Memory B cell (primary cell): Measurements from ENCODE around the gene SFT2D1.

ENCODE experiments used
- ATAC-seq: fragments of 150-1000 bp; cut with Tn5 transposase; 2 replicates; pipeline ENCODE4 v1.10.0; 2021; ENCODE audit warnings: low read depth, mild to moderate bottlenecking, moderate library complexity
- DNase-seq, 2 donors: peaks; one replicate each; pipeline ENCODE4 v3.0.0; 2022; ENCODE audit warnings: low spot score in 2 of 2
- H3K27ac Mint-ChIP-seq: one replicate; pipeline ENCODE4 v1.8.0; 2022; ENCODE audit warnings: mild to moderate bottlenecking, moderate library complexity, mixed read lengths
- H3K27me3 Mint-ChIP-seq: one replicate; pipeline ENCODE4 v1.8.0; 2022; ENCODE audit warnings: mixed read lengths
- H3K36me3 Mint-ChIP-seq: one replicate; pipeline ENCODE4 v1.8.0; 2022; ENCODE audit warnings: mild to moderate bottlenecking, mixed read lengths
- H3K4me1 Mint-ChIP-seq: one replicate; pipeline ENCODE4 v1.8.0; 2022; ENCODE audit warnings: mixed read lengths
- H3K4me3 Mint-ChIP-seq: one replicate; pipeline ENCODE4 v1.8.0; 2022; ENCODE audit warnings: mild to moderate bottlenecking, moderate library complexity, mixed read lengths
- H3K9me3 Mint-ChIP-seq: one replicate; pipeline ENCODE4 v1.8.0; 2022; ENCODE audit warnings: mixed read lengths

SFT2D1 gene

GRCh38 chr6:166278579-166279392, 63.6 kb downstream of the SFT2D1 start:
- no peak overlapping the region for H3K4me3 Mint-ChIP-seq
- no peak overlapping the region for H3K27ac Mint-ChIP-seq
- H3K4me1 Mint-ChIP-seq, result peaks cover 8% of the 10 kb centered on the region
- H3K36me3 Mint-ChIP-seq, result no peaks in the 10 kb centered on the region
- H3K9me3 Mint-ChIP-seq, result no peaks in the 10 kb centered on the region
- DNase-seq, result no peak
- peaks cover 1% of the 10 kb centered on the region for H3K27me3 Mint-ChIP-seq
- no peak for ATAC-seq

DNA sequence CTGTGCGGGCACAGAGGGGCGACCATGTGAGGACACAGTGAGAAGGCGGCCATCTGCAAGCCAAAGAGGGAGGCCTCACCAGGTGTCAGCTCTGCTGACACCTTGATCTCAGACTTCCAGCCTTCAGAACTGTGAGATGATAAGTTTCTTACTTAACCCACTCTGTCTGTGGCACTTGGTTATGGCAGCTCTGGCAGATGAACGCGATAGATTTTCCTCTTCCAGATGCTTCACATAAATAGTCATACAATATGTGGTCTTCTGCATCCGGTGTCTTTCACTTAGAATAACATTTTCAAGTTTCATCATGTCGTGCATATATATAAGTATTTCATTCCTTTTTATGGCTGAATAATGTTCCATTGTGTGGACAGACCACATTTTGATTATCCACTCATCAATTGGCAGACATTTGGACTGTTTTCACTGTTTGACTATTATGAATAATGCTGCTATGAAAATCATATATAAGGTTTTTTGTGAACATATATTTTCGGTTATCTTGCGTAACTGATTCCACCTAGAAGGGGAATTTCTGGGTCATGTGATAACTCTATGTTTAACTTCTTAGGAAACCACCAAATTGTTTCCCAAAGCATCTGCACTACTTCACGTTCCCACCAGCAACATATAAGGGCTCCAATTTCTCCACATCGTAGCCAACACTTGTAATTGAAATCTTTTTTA, 64.3 kb downstream of the SFT2D1 start:
- peaks cover 1% of the 10 kb centered on the region for H3K27me3 Mint-ChIP-seq
- H3K4me1 Mint-ChIP-seq, result peaks cover 8% of the 10 kb centered on the region
- no peaks in the 10 kb centered on the region for H3K36me3 Mint-ChIP-seq
- H3K9me3 Mint-ChIP-seq, result no peaks in the 10 kb centered on the region
- no peak overlapping the region for H3K27ac Mint-ChIP-seq
- DNase-seq (no peak), ATAC-seq (no peak)
- H3K4me3 Mint-ChIP-seq, result no peak overlapping the region

DNA sequence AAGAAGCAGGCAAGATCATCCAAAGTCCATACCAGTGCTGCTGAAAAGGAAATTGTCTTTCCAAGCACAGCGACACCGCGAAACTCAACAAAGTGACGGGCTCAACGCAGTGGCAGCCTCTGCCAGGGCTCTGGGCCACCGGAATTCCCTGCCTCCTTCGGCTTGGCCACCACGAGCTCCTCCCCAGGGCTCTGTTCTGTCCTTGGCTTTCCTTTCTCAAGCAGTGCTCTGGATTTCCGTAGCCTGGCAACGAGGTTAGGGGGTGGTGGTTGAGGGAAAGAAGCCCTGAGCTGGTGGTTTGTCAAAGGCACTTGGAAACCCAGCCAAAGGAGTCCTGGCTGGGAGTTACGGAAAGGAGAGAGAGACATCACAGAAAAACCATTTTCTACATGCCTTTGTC, 65.3 kb downstream of the SFT2D1 start:
- DNase-seq (no peak), ATAC-seq (no peak)
- H3K4me3 Mint-ChIP-seq, result no peak overlapping the region
- no peaks in the 10 kb centered on the region for H3K36me3 Mint-ChIP-seq
- peaks cover 3% of the 10 kb centered on the region for H3K27me3 Mint-ChIP-seq
- H3K9me3 Mint-ChIP-seq, result no peaks in the 10 kb centered on the region
- H3K4me1 Mint-ChIP-seq, result peaks cover 8% of the 10 kb centered on the region
- H3K27ac Mint-ChIP-seq, result no peak overlapping the region

- H3K4me3 Mint-ChIP-seq, result no peak overlapping the region
- DNase-seq (peak; percentile 90 to 97), ATAC-seq (peak; percentile 94)
- no peaks in the 10 kb centered on the region for H3K9me3 Mint-ChIP-seq
- peaks cover 5% of the 10 kb centered on the region for H3K27me3 Mint-ChIP-seq
- H3K27ac Mint-ChIP-seq, result no peak overlapping the region
- H3K4me1 Mint-ChIP-seq, result peaks cover 8% of the 10 kb centered on the region
- H3K36me3 Mint-ChIP-seq, result no peaks in the 10 kb centered on the region
These were observed 66.6 kb downstream of the SFT2D1 start for GRCh38 chr6:166275714-166276166.

GRCh38 chr6:166274739-166275370, 67.5 kb downstream of the SFT2D1 start:
- Mint-ChIP-seq H3K36me3 (no peaks in the 10 kb centered on the region), H3K27me3 (peaks cover 7% of the 10 kb centered on the region), H3K4me3 (no peak overlapping the region), H3K4me1 (peaks cover 8% of the 10 kb centered on the region), H3K9me3 (no peaks in the 10 kb centered on the region), H3K27ac (no peak overlapping the region)
- DNase-seq, result no peak
- ATAC-seq, result no peak

DNA sequence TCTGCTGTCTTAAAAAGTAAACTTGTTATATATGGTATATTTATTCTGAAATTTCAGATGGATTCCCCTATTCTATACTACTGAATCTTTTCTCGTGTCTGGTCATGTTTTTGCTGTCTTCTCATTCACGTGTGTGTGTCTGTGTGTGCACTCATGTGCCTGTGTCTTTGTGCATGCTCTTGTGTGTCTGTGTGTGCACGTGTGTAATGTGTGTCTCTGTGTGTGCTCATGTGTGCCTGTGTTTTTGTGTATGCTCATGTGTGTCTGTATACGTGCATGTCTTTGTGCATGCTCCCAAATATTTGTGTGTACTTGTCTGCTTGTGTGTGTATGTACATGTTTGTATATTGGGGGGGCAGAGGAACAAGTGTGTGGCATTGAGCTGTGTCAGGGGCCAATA, 68.2 kb downstream of the SFT2D1 start:
- DNase-seq (no peak), ATAC-seq (no peak)
- no peak overlapping the region for H3K4me3 Mint-ChIP-seq
- no peak overlapping the region for H3K27ac Mint-ChIP-seq
- no peaks in the 10 kb centered on the region for H3K9me3 Mint-ChIP-seq
- peaks cover 9% of the 10 kb centered on the region for H3K27me3 Mint-ChIP-seq
- no peaks in the 10 kb centered on the region for H3K36me3 Mint-ChIP-seq
- peaks cover 8% of the 10 kb centered on the region for H3K4me1 Mint-ChIP-seq

DNA sequence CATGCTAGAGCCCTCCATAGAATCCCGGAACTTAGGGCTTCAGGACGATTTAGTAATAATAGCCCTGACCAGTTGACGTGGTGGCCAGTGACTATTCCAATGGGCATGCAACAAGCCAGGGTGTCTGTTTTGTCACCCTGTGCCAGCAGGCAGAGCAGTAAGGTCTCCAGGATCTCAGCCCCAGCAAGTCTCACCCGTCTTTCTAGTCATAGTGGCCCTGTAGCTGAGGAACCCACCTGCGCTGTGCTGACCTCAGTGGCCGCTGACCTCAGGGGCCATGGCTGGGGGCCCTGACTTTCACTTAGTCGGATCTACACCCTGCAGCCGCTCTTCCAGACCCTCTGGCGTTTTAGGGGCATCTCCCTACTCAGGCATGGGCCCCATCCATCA, 71.0 kb downstream of the SFT2D1 start:
- H3K27me3 Mint-ChIP-seq, result peaks cover 12% of the 10 kb centered on the region
- ATAC-seq (no peak), DNase-seq (no peak)
- H3K9me3 Mint-ChIP-seq, result no peaks in the 10 kb centered on the region
- no peak overlapping the region for H3K4me3 Mint-ChIP-seq
- H3K36me3 Mint-ChIP-seq, result no peaks in the 10 kb centered on the region
- H3K27ac Mint-ChIP-seq, result no peak overlapping the region
- H3K4me1 Mint-ChIP-seq, result peaks cover 4% of the 10 kb centered on the region

- ATAC-seq, result no peak
- Mint-ChIP-seq H3K4me1 (peaks cover 2% of the 10 kb centered on the region), H3K27ac (no peak overlapping the region)
These were observed 71.5 kb downstream of the SFT2D1 start for GRCh38 chr6:166270706-166271375.

More at GRCh38 chr6:166270706-166271375, 71.5 kb downstream of the SFT2D1 start:
- peaks cover 10% of the 10 kb centered on the region for H3K27me3 Mint-ChIP-seq
- DNase-seq, result no peak
- H3K36me3 Mint-ChIP-seq, result no peaks in the 10 kb centered on the region
- no peak overlapping the region for H3K4me3 Mint-ChIP-seq
- no peaks in the 10 kb centered on the region for H3K9me3 Mint-ChIP-seq
